Islet of Langerhans (tissue), 1 donor: ENCODE results near the gene DBN1.

Experiments used
- FAIRE-seq: peaks from one replicate; lab custom pipeline; 2011; peaks lifted over from hg19 to GRCh38; lab: Jason Lieb, UNC

DBN1 gene

DNA sequence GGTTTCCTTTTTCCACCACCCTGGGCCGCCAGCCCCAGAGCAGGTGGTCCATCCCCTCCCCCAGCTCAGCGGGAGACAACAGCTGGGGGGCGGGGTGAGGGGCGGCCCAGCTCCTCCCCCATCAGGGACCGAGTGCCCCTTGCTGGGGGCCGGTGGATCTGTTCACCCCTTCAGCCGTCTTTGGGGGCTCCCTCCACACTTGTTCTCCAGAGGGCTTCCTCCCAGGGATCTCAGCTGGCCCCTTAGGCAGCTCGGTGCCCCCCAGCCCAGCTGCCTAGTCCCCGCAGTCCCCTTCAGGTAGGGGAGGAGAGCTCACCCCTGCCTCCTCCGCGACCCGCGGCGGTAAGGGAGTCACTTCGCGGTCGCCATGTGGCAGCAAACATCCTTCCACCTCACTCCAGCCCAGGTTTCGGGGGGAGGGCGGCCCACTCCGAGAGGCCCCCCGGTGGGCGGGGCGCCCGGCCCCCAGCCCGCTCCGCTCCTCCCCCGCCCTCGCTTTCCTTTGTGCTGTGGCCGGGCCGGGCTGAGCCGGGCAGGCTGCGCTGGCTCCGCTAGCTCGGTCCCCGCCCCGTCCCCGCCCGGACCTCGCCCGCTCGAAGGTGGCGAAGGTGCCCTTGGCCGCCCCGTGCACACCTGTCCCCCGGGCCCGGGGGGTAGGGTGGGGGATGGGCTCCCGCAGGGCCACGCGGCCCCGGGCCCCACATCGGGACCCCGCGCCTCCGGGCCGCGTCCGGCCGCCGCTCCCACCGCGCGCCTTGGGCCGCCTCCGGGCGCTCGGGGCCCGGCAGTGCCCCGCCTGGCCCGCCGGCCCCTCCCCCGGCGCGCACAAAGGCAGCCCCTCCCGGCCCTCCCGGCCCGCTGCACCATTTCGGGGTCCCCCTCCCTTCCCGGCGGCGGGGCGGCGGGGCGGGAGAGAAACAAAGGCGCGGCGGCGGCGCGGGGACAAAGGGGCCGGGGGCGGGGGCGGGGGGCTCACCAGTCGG, 683 bp downstream of the DBN1 start:
- FAIRE-seq, result no peak

- FAIRE-seq, result no peak
Observed at GRCh38 chr5:177471610-177472356, 1.7 kb downstream of the DBN1 start.

DNA sequence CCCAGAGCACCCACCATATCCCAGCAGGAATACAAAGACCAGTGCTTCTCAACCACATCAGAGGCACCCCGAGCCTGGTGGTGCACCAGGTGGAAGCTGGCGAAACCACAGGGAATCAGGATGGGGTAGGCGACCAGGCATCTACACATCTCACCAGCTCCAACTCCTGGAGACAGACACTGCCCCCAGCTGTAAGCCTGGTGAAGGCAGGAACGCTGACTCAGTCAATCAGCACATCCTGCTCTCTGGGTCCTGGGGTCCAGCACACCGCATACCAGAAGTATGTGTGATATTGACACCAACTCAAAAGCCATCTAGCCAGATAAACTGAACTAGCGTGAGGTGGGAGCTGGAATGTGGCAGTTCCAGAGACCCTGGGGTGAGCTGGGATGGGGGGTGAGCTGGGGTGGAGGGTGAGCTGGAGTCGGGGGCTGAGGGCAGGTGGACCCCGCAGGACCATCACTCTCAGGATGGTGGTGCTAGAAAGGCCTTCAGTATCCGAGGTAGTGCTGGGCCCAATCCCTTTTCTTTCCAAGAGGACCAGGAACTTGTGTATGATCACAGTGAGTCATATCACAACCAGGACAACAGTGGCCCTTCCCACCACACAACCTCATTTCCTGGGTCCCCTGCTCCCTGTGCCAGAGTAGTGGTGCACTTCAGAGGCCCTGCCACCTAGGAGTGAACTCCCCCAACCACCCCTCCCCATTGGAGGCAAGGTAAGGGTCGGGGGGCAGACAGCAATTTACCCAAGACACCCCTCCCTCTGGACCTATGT, 2.5 kb downstream of the DBN1 start:
- FAIRE-seq, result no peak

- FAIRE-seq, result no peak
Observed at GRCh38 chr5:177469750-177470525, 3.5 kb downstream of the DBN1 start.

DNA sequence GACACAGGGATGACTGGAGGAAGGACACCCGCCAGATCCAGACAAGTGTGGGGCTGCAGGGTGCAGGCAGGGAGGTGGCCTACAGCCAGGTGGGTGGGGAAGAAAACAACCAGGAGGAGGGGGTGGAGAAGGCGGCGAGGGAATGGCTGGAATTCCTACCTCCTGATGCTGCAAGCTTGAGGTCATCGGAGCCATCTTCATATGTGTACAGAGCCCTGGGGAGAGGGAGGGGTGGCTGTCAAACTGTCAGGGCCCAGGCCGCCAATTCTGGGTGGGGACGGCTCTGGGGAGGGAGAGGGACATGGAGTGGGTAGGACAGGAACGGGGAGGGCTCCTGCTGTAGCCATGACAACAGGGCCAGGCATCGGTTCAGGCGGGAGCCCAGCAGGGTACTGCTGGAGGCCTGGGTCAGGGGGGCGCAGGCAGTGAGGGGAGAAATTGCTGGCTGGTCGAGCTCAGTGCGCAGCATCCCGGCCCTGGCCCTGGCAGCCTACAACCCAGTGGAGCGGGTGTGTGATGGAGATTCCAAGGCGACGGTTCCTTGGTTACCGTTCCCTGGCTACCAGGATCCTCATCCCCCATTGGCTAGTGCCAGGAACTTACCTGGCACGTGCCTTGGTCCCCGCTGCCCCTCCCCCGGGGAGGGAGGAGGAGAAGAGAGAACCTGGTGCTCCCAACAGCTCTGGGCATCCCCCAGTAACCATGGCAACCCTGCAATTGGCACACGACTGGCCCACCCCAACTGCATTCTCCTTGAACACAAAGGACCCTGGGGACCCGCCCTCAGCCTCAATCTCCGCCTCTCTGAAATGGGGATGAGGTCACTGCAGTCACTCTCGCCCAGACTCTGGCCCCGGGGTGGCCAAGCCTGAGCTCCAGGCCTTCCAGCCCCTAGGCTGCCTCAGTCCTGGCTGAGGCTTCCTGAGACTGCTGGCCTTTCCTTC, 4.5 kb downstream of the DBN1 start:
- no peak for FAIRE-seq

DNA sequence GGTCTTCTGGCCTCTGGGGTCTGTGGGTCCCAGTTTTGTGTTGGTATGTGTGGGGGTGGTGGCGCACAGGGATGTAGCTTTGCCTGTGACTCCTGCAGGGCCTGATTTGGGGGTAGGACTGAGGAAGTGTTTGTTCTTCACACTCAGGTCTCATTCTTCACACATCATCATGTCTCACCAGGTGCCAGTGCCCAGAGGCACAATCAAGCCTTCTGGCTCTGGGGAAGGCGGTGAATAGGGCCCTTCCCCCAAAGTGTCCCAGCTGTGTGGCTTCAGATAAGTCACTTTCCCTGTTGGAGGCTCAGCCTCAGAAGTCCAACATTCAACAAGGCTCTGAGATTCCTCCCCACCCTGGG, 5.1 kb downstream of the DBN1 start:
- no peak for FAIRE-seq

DNA sequence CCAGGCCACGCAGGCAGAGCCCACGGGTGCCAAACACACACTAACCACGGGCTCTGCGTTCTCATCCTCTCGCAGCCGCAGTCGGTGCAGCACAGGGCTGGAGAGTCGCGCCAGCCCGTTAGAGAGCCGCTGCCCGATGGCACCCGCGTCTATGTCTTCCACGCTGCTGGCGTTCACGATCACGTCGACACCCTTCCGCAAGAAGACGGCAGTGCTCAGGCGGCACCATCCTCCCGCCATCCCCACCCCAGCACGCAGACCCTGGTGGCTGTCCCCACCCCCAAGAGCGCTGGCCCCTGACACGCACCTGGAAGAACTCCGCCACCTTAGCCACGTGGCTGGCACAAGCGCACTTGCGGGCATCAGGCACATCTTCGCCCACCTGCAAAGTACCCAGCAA, 6.0 kb downstream of the DBN1 start:
- no peak for FAIRE-seq

- FAIRE-seq, result no peak
Observed at GRCh38 chr5:177466861-177467260, 6.6 kb downstream of the DBN1 start.

GRCh38 chr5:177465044-177465443, 8.4 kb downstream of the DBN1 start:
- no peak for FAIRE-seq

DNA sequence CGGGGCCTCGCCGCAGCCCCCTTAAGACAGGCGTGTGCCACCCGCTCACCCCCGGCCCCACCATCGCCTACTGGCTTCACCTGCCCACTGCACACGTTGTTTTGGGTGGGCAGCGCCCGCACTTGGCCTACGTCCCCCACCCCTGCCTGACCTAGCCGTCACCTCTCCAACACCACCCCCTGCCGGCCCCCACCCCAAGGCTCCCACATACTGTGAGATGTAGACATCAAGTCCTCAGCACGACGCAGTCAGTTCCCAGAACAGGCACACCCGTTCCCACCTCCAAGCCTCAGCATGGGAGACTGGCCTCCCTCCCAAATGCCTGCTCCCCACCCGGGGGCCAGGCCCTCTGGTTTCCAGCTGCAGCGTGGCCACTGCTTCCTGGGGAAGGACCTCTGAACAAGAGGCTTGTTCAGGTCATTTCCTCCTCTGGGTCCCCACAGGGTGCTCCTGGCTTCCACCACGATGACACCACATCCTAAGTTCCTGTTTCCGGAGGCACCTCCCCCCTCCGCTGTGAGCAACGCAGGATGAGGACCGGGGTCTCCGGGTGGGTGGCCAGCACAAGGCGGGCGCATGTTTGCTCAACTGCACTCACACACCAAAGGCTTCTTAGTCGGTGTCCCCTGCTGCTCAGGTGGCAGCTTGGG, 11.3 kb downstream of the DBN1 start:
- no peak for FAIRE-seq

DNA sequence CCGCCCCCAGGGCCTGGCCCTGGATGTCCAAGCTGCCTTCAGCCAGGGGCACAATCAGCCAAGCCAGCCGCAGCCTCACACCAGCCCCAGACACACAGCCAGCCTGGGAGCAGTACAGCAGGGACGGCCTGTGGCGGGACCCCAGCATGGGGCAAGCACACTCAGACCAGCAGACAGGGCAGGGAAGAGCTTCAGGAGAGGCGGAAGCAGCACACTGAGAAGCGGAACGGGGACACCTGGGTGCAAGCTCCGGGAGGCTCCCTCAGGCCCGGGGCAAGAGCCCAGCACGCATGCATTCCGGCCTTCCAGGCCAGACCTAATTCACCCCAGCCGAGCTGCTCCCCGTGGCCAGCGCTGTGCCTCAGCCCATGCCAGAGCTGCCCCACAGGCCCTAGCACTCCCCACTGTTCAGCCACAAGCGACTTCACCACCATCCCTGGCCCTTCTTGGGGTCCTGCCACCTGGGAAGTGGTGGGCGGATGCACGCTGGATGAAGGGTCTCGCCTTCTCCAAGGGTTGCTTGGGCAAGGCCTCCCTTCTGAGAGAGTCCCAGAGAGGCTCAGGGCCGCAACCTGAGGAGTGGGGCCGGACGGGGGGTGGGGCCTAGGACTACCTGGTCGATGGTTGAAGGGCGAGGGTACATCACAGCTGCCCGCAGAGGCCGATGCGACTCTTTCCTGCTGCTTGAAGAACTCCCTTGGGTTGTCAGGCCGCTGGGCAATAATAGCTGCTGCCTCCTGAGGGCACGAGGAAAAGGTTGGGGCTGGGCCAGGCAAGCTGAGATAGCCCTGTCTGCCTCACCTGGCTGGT, 13.4 kb downstream of the DBN1 start:
- FAIRE-seq, result no peak

DNA sequence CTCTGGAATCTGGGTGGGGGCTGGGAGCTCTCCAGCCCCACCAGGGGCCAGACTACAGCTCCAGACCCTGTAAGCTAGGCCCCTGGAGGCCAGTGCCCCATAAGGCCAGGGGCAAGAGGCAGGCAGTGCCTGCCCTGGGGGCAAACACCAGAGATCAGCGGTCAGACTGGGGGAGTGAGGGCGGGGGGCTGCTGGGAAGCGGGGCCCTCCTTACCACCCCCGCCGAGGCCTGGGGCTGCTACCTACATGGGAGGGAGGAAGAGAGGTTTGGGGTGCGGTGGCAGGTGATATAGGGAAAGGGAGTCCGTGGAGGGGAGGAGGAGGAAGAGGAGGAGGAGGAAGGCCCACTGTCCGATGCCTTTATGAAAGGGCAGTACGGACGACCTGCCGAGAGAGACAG, 14.1 kb downstream of the DBN1 start:
- no peak for FAIRE-seq

DNA sequence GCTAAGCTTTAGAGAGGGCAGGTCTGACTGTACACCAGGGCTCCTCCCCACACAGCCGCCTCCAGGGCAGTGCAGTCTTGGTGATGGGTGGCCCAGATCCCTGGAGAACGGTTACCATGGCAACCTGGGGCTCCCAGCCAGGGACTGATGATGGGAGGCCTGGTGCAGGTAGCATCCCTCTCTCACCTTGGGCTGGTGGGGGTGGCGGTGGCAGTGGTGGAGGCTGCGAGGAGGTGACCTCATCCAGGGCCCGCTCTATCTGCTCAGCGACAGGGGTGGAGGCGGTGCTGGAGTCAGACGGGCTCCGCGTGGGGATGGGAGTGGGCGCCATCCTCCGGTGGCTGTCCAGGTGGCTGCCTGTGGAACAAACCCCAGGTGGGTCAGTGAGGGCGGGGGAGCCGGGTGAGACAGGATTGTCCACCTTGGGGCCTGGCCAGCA, 14.5 kb downstream of the DBN1 start:
- FAIRE-seq, result no peak

- FAIRE-seq, result no peak
Observed at GRCh38 chr5:177457852-177458681, 15.4 kb downstream of the DBN1 start.

DNA sequence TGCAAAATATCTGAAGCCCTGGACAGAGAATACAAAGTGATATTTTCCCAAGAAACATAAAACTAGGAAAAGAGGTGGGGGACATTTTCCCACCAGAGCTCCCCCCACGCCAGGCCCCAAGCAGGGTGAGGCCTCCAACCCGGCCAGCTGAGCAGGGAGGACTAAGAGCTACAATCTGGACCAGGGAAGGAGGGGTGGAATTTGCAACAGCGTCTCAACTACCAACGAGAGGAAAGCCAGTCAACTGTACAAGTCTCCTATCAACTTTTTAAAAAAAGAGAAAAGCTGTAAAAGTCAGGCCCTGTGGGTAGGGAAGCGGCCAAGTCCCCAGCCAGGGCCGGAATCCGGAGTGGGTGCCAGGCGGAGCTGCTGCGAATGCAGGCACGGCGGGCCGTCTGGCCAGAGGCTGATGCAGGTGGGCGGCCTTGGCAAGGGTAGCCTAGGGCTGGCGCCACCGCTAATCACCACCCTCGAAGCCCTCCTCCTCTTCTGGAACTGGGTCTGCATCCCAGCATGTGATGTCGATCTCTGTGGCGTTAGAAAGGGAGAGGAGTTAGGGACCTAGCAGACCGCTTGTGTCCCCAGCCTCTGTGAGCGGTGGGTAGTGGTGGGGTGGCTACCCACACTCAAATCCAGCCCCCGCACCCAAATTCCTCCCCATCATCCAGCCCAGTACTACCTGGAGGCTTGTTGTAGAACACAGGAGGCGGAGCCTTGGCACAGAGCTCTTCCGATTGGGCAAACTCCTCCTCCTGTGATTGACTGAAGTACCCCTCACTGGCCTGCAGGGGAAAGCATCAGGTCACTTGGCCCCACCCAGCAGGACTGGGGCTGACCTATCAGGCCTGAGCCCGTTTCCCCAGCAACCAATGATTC, 16.2 kb downstream of the DBN1 start:
- FAIRE-seq, result no peak

DNA sequence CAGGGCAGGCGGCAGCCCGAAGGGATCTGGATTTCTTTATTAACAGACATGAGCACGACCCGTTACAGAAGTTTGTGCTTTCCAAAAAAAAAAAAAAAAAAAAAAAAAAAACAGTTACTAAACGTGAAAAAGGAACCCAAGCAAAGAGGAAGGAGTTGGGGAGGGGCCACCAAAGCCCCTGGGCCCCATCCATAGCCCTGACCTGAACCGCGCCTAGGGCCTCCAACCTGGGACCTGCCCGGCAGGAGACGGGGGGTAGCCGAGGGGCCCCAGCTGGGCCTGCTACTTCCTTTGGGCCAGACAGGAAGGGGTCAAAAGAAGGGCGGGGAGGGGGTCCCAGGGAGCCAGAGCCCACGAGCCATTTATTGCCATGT, 16.9 kb downstream of the DBN1 start:
- FAIRE-seq, result no peak
